K562 (cell line): ENCODE measurements around the gene CMAS. TPM values are rescaled to one million over a fixed set of nuclear protein-coding genes. Genes with fewer than 3 reads are reported as not detected.
"Not testable (repeated sequence)": the region's sequence is repeated elsewhere in the genome, so short reads cannot be mapped to it uniquely, and the experiment has no call there.

ENCODE experiments used
- ATAC-seq: fragments of 200-7000 bp; cut with Tn5 transposase; 3 replicates; pipeline ENCODE4 v1.9.1; 2020; ENCODE audit warnings: moderate library complexity
- BruUV-seq: library from RNA; stranded (reverse); fragments of 400-500 nt; replicated peaks from 2 replicates; lab custom pipeline; 2021; lab: Mats Ljungman, UMichigan
- CTCF ChIA-PET: fragments of 300-600 bp; formaldehyde crosslinking; extraction: SDS; loops from one replicate; lab custom pipeline; 2021; ENCODE audit warnings: low intra/inter-chr PET ratio; lab: Yijun Ruan, JAX
- POLR2A ChIA-PET: fragments of 300-600, 350-650 bp; sonication (Branson Sonifier 250); formaldehyde crosslinking; extraction: SDS; loops from one replicate; lab custom pipeline; 2021; ENCODE audit warnings: antibody characterized with exemption, inconsistent platforms; lab: Yijun Ruan, JAX
- DNase-seq, 4 experiments: peaks; one replicate each; pipeline versions ENCODE4 v3.0.0 to v3.0.0-alpha.2; 2011 to 2018; ENCODE audit warnings: low spot score in 3 of 4, mixed read lengths in 3 of 4; ENCODE audit errors: extremely low read depth in 1 of 4
- FAIRE-seq: peaks from 2 replicates; lab custom pipeline; 2011; peaks lifted over from hg19 to GRCh38; lab: Jason Lieb, UNC
- H2AFZ ChIP-seq: 2 replicates; pipeline ENCODE4 v1.6.0; 2011; ENCODE audit warnings: low read depth, low read length, control low read depth, inconsistent platforms
- H3K27ac ChIP-seq: fragments of 200-600 bp; 3 replicates; pipeline ENCODE4 v1.8.0; 2011; ENCODE audit warnings: low read depth, mild to moderate bottlenecking, control low read depth, inconsistent platforms, low read length, moderate library complexity, mixed read lengths; ENCODE audit errors: extremely low read depth
- H3K27me3 ChIP-seq, 2 experiments: fragments of 300-600 bp in 1 of 2; 2 replicates in 1 of 2; 3 replicates in 1 of 2; pipeline versions ENCODE4 v1.6.0 to v1.8.0; 2011; ENCODE audit warnings: inconsistent platforms in 2 of 2, low read length in 2 of 2, mild to moderate bottlenecking in 1 of 2, mixed read lengths in 1 of 2, moderate library complexity in 1 of 2; ENCODE audit not compliant: control insufficient read depth in 2 of 2, insufficient read depth in 2 of 2
- H3K36me3 ChIP-seq: fragments of 300-600 bp; 3 replicates; pipeline ENCODE4 v1.8.0; 2011; ENCODE audit warnings: mild to moderate bottlenecking, low read length, inconsistent platforms; ENCODE audit not compliant: control insufficient read depth, insufficient read depth
- H3K4me1 ChIP-seq, 2 experiments: fragments of 200-600 bp in 1 of 2; replicated peaks in 1 of 2; 2 replicates in 1 of 2; 3 replicates in 1 of 2; pipeline versions ENCODE4 v1.5.1 to v1.8.0; 2011; ENCODE audit warnings: inconsistent platforms in 2 of 2, low read length in 2 of 2, mild to moderate bottlenecking in 1 of 2, mixed read lengths in 1 of 2, moderate library complexity in 1 of 2; ENCODE audit not compliant: control insufficient read depth in 2 of 2, insufficient read depth in 2 of 2
- H3K4me2 ChIP-seq: 2 replicates; pipeline ENCODE4 v1.6.1; 2011; ENCODE audit warnings: low read length, control low read depth, inconsistent platforms, mixed read lengths; ENCODE audit not compliant: insufficient read depth
- H3K4me3 ChIP-seq: fragments of 200-600 bp; sonication (generic), shearing (Covaris generic); 2 replicates; pipeline ENCODE4 v1.5.1; 2016; ENCODE audit warnings: control low read depth, inconsistent platforms
- H3K79me2 ChIP-seq: fragments of 200-600 bp; 3 replicates; pipeline ENCODE4 v1.8.0; 2011; ENCODE audit warnings: low read length, inconsistent platforms; ENCODE audit not compliant: control insufficient read depth, insufficient read depth
- H3K9ac ChIP-seq, 2 experiments: 2 replicates each; pipeline versions ENCODE4 v1.6.0 to v1.6.1; 2011; ENCODE audit warnings: low read depth in 2 of 2, low read length in 2 of 2, control low read depth in 1 of 2, inconsistent platforms in 1 of 2, mild to moderate bottlenecking in 1 of 2, mixed read lengths in 1 of 2; ENCODE audit not compliant: insufficient read depth in 1 of 2
- H3K9me1 ChIP-seq: one replicate; pipeline ENCODE4 v1.6.0; 2011; ENCODE audit warnings: inconsistent platforms, mild to moderate bottlenecking, low read length, moderate library complexity; ENCODE audit not compliant: control insufficient read depth, insufficient read depth
- H3K9me3 ChIP-seq: replicated peaks from 2 replicates; pipeline ENCODE4 v1.5.1; 2011; ENCODE audit warnings: low read depth, low read length, inconsistent platforms; ENCODE audit not compliant: control insufficient read depth, insufficient read depth
- H4K20me1 ChIP-seq: replicated peaks from 2 replicates; pipeline ENCODE4 v1.6.1; 2011; ENCODE audit warnings: low read length, inconsistent platforms, mixed read lengths; ENCODE audit not compliant: control insufficient read depth, insufficient read depth
- CBX3 ChIP-seq, 2 experiments: IDR thresholded peaks; 1 replicate in 1 of 2; 2 replicates in 1 of 2; pipeline ENCODE4 v1.6.1; 2012; ENCODE audit warnings: inconsistent platforms in 2 of 2, low read length in 2 of 2, borderline replicate concordance in 1 of 2, control low read depth in 1 of 2
- CEBPB ChIP-seq: fragments of 450-650 bp; IDR thresholded peaks from 2 replicates; pipeline ENCODE4 v1.6.1; 2016; ENCODE audit warnings: missing genetic modification characterization, missing compliant biosample characterization
- ETS1 ChIP-seq: conservative IDR thresholded peaks from 2 replicates; pipeline ENCODE4 v1.6.1; 2011; ENCODE audit warnings: low read depth, mild to moderate bottlenecking, low read length; ENCODE audit not compliant: control insufficient read depth
- FOXA3 ChIP-seq, 2 experiments: fragments of 450-650 bp in 1 of 2; sonication (generic) in 1 of 2; formaldehyde crosslinking; IDR thresholded peaks in 1 of 2; conservative IDR thresholded peaks in 1 of 2; 2 replicates each; pipeline versions ENCODE4 v1.4.0 to v1.8.0; 2020 to 2022; ENCODE audit warnings: mild to moderate bottlenecking in 2 of 2, missing genetic modification reagents in 1 of 2
- POLR2H ChIP-seq: IDR thresholded peaks from 2 replicates; pipeline ENCODE4 v1.6.1; 2016; ENCODE audit warnings: missing genetic modification characterization, low read depth, mild to moderate bottlenecking, control low read depth, missing compliant biosample characterization, moderate library complexity
- RAD21 ChIP-seq, 2 experiments: fragments of 250-450 bp in 1 of 2; fragments of 450-650 bp in 1 of 2; sonication (Bioruptor Pico) in 1 of 2; formaldehyde crosslinking in 1 of 2; IDR thresholded peaks in 1 of 2; conservative IDR thresholded peaks in 1 of 2; 2 replicates each; pipeline versions ENCODE4 v1.4.0 to v1.8.0; 2020 to 2022; ENCODE audit warnings: mild to moderate bottlenecking in 2 of 2, moderate library complexity in 1 of 2
- RCOR1 ChIP-seq, 2 experiments: IDR thresholded peaks; 2 replicates each; pipeline ENCODE4 v1.6.1; 2012; ENCODE audit warnings: low read depth in 2 of 2, low read length in 2 of 2, borderline replicate concordance in 1 of 2, improper control_type of control experiment in 1 of 2
- SIRT6 ChIP-seq: IDR thresholded peaks from one replicate; pipeline ENCODE4 v1.6.1; 2012; ENCODE audit warnings: low read depth, mild to moderate bottlenecking, control low read depth, inconsistent platforms, low read length, moderate library complexity
- TCF15 ChIP-seq: fragments of 250-450 bp; sonication (Bioruptor Pico); IDR thresholded peaks from 2 replicates; pipeline ENCODE4 v1.8.0; 2022; ENCODE audit warnings: moderate library complexity, mild to moderate bottlenecking, inconsistent platforms
- U2AF1 ChIP-seq: fragments of 200-400 bp; formaldehyde crosslinking; optimal IDR thresholded peaks from 2 replicates; pipeline ENCODE3; 2017; ENCODE audit warnings: mild to moderate bottlenecking, low read depth, low read length, moderate library complexity
- ZEB2 ChIP-seq: fragments of 450-650 bp; IDR thresholded peaks from 2 replicates; pipeline ENCODE4 v1.6.1; 2016
- ZNF717 ChIP-seq: fragments of 250-450 bp; sonication (Bioruptor Pico); IDR thresholded peaks from 2 replicates; pipeline ENCODE4 v1.5.0; 2021
- WGBS: fragments of 100-300 bp; shearing (Covaris generic); methylation state at CpG from one replicate; pipeline ENCODE4 v1.1.6; 2016; ENCODE audit warnings: low coverage, mixed read lengths; ENCODE audit not compliant: insufficient coverage; ENCODE audit errors: missing lambda C conversion rate; 5-methylcytosine and 5-hydroxymethylcytosine counted together
- in situ Hi-C: fragments of 300-500 bp; cut with MboI; formaldehyde crosslinking; loops from 4 replicates; pipeline ENCODE4 v1.15.0; 2018; ENCODE audit warnings: inconsistent platforms, mixed read lengths
- intact Hi-C: fragments of 100-400 bp; cut with micrococcal nuclease; formaldehyde crosslinking; loops from 2 replicates; pipeline ENCODE4 v1.14.2; 2022
- polyA plus RNA-seq, 8 experiments: library from polyadenylated mRNA; depleted of rRNA in 4 of 8; stranded (reverse) in 5 of 8; unstranded in 3 of 8; fragments of >200 nt; fragmentation: Nextera tagmentation in 2 of 8; fragmentation: Illumina TruSeq in 1 of 8; extraction: Ambion mirVana in 2 of 8; extraction: Trizol in 1 of 8; gene quantifications; 2 replicates each; pipeline versions ENCODE4 v1.2.1 to v1.2.3, GENCODE V29; 2011 to 2014; ENCODE audit warnings: inconsistent platforms in 1 of 8, missing spikeins in 1 of 8
- total RNA-seq, 7 experiments: library from RNA; depleted of rRNA in 6 of 7; stranded (reverse); fragments of >200 nt in 6 of 7; fragmentation: Illumina TruSeq in 2 of 7; extraction: Trizol in 2 of 7; gene quantifications; 2 replicates each; pipeline versions ENCODE4 v1.2.1 to v1.2.3, GENCODE V29; 2011 to 2021; ENCODE audit warnings: low replicate concordance in 1 of 7

Gene CMAS
- total and polyA plus RNA-seq, 9 of the 15 experiments (the other 6 are each of a cell fraction or from before 2014, with no cell fraction given): 29.7 to 108 (median 65.3) TPM

DNA sequence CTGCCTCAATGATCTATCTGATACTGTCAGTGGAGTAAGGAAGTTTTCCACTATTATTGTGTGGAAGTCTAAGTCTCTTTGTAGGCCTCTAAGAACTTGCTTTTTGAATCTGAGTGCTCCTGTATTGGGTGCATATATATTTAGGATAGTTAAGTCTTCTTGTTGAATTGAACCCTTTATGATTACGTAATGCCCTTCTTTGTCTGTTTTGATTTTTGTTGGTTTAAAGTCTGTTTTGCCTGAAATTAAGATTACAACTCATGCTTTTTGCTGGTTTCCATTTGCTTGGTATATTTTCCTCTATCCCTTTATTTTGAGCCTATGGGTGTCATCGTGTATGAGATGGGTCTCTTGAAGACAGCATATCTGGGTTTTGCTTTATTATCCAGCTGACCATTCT, 53.0 kb downstream of the CMAS start:
- CTCF ChIA-PET: interaction anchor here (1.3 kb wide), 1 partner anchor 345 kb away, joined by 3 read pairs; no protein-coding TSS in a partner anchor

GRCh38 chr12:22100958-22101748, 55.1 kb downstream of the CMAS start:
- Histone ChIP-seq H3K27ac (no peak overlapping the region), H3K79me2 (no peaks in the 10 kb centered on the region), H3K4me1 (no peaks in the 10 kb centered on the region; a peak in 1 of 5 replicates), H4K20me1 (no peaks in the 10 kb centered on the region), H3K9me1 (no peaks in the 10 kb centered on the region), H3K9ac (no peak overlapping the region), H3K9me3 (no peaks in the 10 kb centered on the region; the same call in 1 of the 2 replicates), H3K4me2 (no peak overlapping the region), H2AFZ (no peak overlapping the region; the same call in 1 of the 2 replicates), H3K27me3 (no peaks in the 10 kb centered on the region), H3K4me3 (no peak overlapping the region), H3K36me3 (no peaks in the 10 kb centered on the region)
- in situ Hi-C loops: loop anchor here (10.0 kb wide), 1 partner anchor 234 kb away; the partner anchor contains the start of gene ST8SIA1
- intact Hi-C loops: no loop called here
- ChIA-PET CTCF (interaction anchor here (0.6 kb wide), 1 partner anchor 364 kb away, joined by 5 read pairs; no protein-coding TSS in a partner anchor), POLR2A (no interaction called here)
- DNase-seq: peak in 1 of 4 experiments; percentile 40
- no peak for FAIRE-seq
- 39% methylated on average over 5 of the region's 6 CpGs for WGBS
- no TSS peak for BruUV-seq
- ATAC-seq: peak; percentile 77
- TF ChIP-seq ZEB2 (no peak), POLR2H (tag) (no peak), SIRT6 (no peak), U2AF1 (no peak), FOXA3 (CRISPR knock-in tag; conservative IDR thresholded peaks at IDR 0.05 in 1 of 2, IDR thresholded peaks at IDR 0.05 in 1 of 2) (no peak), ZNF717 (CRISPR knock-in tag) (no peak), CBX3 (IDR thresholded peaks at IDR 0.05; ENCODE audit: borderline replicate concordance in 1 of 2, low read length in 2 of 2) (no peak), RAD21 (CRISPR knock-in tag; conservative IDR thresholded peaks at IDR 0.05 in 1 of 2, IDR thresholded peaks at IDR 0.05 in 1 of 2) (peak in 1 of 2 experiments; percentile 50; a peak in 2 of 4 replicates), TCF15 (CRISPR knock-in tag) (no peak), ETS1 (no peak), RCOR1 (IDR thresholded peaks at IDR 0.05; ENCODE audit: borderline replicate concordance in 1 of 2, low read depth in 2 of 2, low read length in 2 of 2) (no peak)

More for the DNA sequence above, 53.0 kb downstream of the CMAS start:
- H3K4me1 ChIP-seq, H3K4me3 ChIP-seq, H3K79me2 ChIP-seq, ATAC-seq, H3K9ac ChIP-seq, H3K9me1 ChIP-seq, BruUV-seq, H4K20me1 ChIP-seq, intact Hi-C loops, H3K27ac ChIP-seq, FAIRE-seq, H3K9me3 ChIP-seq, H2AFZ ChIP-seq, H3K4me2 ChIP-seq, H3K36me3 ChIP-seq, in situ Hi-C loops, H3K27me3 ChIP-seq, DNase-seq, POLR2A ChIA-PET: not testable (repeated sequence)
- WGBS: 8% methylated on average over 2 of the region's 2 CpGs
- TF ChIP-seq CEBPB (tag): peak; percentile 29; the same call in 1 of the 2 replicates
